ENCODE measurements around the gene GPR107. TPM values are rescaled to one million over a fixed set of nuclear protein-coding genes. Genes with fewer than 3 reads are reported as not detected.
"Not testable (repeated sequence)": the region's sequence is repeated elsewhere in the genome, so short reads cannot be mapped to it uniquely, and the experiment has no call there.

The GPR107 gene
- 10 to 100 TPM; 13.5 to 20.7 (median 17.5) TPM for total RNA-seq

- Histone ChIP-seq H3K27ac (peak within 1 kb of the TSS; percentile 86 to 93 (median 91)), H3K4me1 (peaks cover 24 to 25% of the 10 kb centered on the region in 2 donors), H3K4me3 (peak within 1 kb of the TSS; percentile 84 to 100 (median 97)), H3K27me3 (no peaks in the 10 kb centered on the region), H3K36me3 (no peaks in the 10 kb centered on the region), H3K9me3 (no peaks in the 10 kb centered on the region)
- ATAC-seq (peak; percentile 92 to 97), DNase-seq (peak; percentile 55 to 61)
- intact Hi-C loops (cut with DNase I; ENCODE audit: low total_unique reads) (loop anchor here (1.0 kb wide), 1 partner anchor 218 kb away; the partner anchor contains the start of genes C9orf78 and USP20), in situ Hi-C loops (cut with MboI; ENCODE audit: low sequenced_read_pairs in 4 of 4) (loop anchor here in 3 of 4 donors (10.0 to 25.0 kb wide), 2 partner anchors 166 to 169 kb away; no protein-coding TSS in a partner anchor)
- peak; percentile 76 to 78 for TF ChIP-seq POLR2A (IDR thresholded peaks at IDR 0.05)
- no peak for TF ChIP-seq CTCF (IDR thresholded peaks at IDR 0.05 in 4 of 5, conservative IDR thresholded peaks at IDR 0.05 in 1 of 5)
These were observed at the start of gene GPR107 for GRCh38 chr9:130053504-130054324. GPR107 (plus strand) TSS chr9:130053906; CDS start chr9:130053933, 27 bp downstream.

GRCh38 chr9:130003943-130004552, 49.7 kb upstream of the GPR107 start:
- Histone ChIP-seq H3K4me3 (no peak overlapping the region), H3K9me3 (no peaks in the 10 kb centered on the region), H3K27me3 (no peaks in the 10 kb centered on the region), H3K27ac (no peak overlapping the region), H3K4me1 (peaks cover 0 to 3% of the 10 kb centered on the region in 2 donors), H3K36me3 (no peaks in the 10 kb centered on the region)
- in situ Hi-C loops (cut with MboI; ENCODE audit: low sequenced_read_pairs in 4 of 4) = no loop called here
- intact Hi-C loops (cut with DNase I; ENCODE audit: low total_unique reads) = no loop called here
- DNase-seq (no peak), ATAC-seq (no peak)
- TF ChIP-seq CTCF (IDR thresholded peaks at IDR 0.05 in 4 of 5, conservative IDR thresholded peaks at IDR 0.05 in 1 of 5) (no peak), POLR2A (IDR thresholded peaks at IDR 0.05) (no peak)

GRCh38 chr9:130006952-130007351, 46.8 kb upstream of the GPR107 start:
- H3K4me1 ChIP-seq; H3K27me3 ChIP-seq; H3K36me3 ChIP-seq; intact Hi-C loops (cut with DNase I; ENCODE audit: low total_unique reads); H3K27ac ChIP-seq; ATAC-seq; H3K4me3 ChIP-seq; DNase-seq; in situ Hi-C loops (cut with MboI; ENCODE audit: low sequenced_read_pairs in 4 of 4); H3K9me3 ChIP-seq: not testable (repeated sequence)

- H3K36me3 ChIP-seq = peaks cover 0 to 3% of the 10 kb centered on the region in 2 donors
- H3K4me3 ChIP-seq = no peak overlapping the region
- peaks cover 0 to 3% of the 10 kb centered on the region in 2 donors for H3K4me1 ChIP-seq
- intact Hi-C loops (cut with DNase I; ENCODE audit: low total_unique reads) (no loop called here), in situ Hi-C loops (cut with MboI; ENCODE audit: low sequenced_read_pairs in 4 of 4) (no loop called here)
- H3K9me3 ChIP-seq = no peaks in the 10 kb centered on the region
- H3K27ac ChIP-seq = no peak overlapping the region
- no peaks in the 10 kb centered on the region for H3K27me3 ChIP-seq
- DNase-seq = no peak
- TF ChIP-seq POLR2A (IDR thresholded peaks at IDR 0.05) (no peak), CTCF (IDR thresholded peaks at IDR 0.05 in 4 of 5, conservative IDR thresholded peaks at IDR 0.05 in 1 of 5) (no peak)
- ATAC-seq = no peak
These were observed 45.2 kb upstream of the GPR107 start for GRCh38 chr9:130008538-130008937.

GRCh38 chr9:130009546-130009945, 44.2 kb upstream of the GPR107 start:
- H3K27me3 ChIP-seq; DNase-seq; H3K36me3 ChIP-seq; H3K4me3 ChIP-seq; in situ Hi-C loops (cut with MboI; ENCODE audit: low sequenced_read_pairs in 4 of 4); H3K4me1 ChIP-seq; H3K9me3 ChIP-seq; intact Hi-C loops (cut with DNase I; ENCODE audit: low total_unique reads); H3K27ac ChIP-seq; ATAC-seq: not testable (repeated sequence)
